Esophagus muscularis mucosa (tissue), 3 donors: Measurements from ENCODE around the gene PPFIBP1.

Source experiments
- CTCF ChIP-seq, 3 experiments: fragments of 200-600 bp in 2 of 3; fragments of 450-650 bp in 1 of 3; sonication (generic) in 2 of 3; IDR thresholded peaks; one replicate each; pipeline ENCODE4 v1.5.1; 2017 to 2019; ENCODE audit warnings: antibody characterized with exemption in 3 of 3, mild to moderate bottlenecking in 2 of 3, moderate library complexity in 1 of 3
- POLR2A ChIP-seq: fragments of 450-650 bp; IDR thresholded peaks from one replicate; pipeline ENCODE4 v1.6.1; 2017; ENCODE audit warnings: antibody characterized with exemption, moderate library complexity, mild to moderate bottlenecking, low read depth

- TF ChIP-seq CTCF (IDR thresholded peaks at IDR 0.05) = no peak
- TF ChIP-seq POLR2A = no peak
Measured at GRCh38 chr12:27554421-27555186, 30.6 kb downstream of the PPFIBP1 start.
